DND-41 (cell line): ENCODE data around the gene UBASH3B.
A peak's percentile ranks its signal among the peaks of the same experiment; 100 is the strongest.

ENCODE experiments used
- ATAC-seq: fragments of 200-7000 bp; cut with Tn5 transposase; 3 replicates; pipeline ENCODE4 v1.9.1; 2021; ENCODE audit warnings: low read depth; ENCODE audit not compliant: insufficient read depth
- DNase-seq: peaks from one replicate; pipeline ENCODE4 v3.0.0-alpha.2; 2020
- H2AFZ ChIP-seq: 2 replicates; pipeline ENCODE4 v1.6.0; 2012; ENCODE audit warnings: low read depth, low read length
- H3K27ac ChIP-seq: 2 replicates; pipeline ENCODE4 v1.5.1; 2012; ENCODE audit warnings: low read length, inconsistent platforms
- H3K27me3 ChIP-seq: fragments of 200-600 bp; sonication (generic); 2 replicates; pipeline ENCODE4 v1.6.0; 2012; ENCODE audit warnings: low read length, mild to moderate bottlenecking, inconsistent platforms; ENCODE audit not compliant: insufficient read depth, poor library complexity
- H3K36me3 ChIP-seq: 2 replicates; pipeline ENCODE4 v1.5.1; 2012; ENCODE audit warnings: low read length, inconsistent platforms; ENCODE audit not compliant: insufficient read depth
- H3K4me1 ChIP-seq: 2 replicates; pipeline ENCODE4 v1.5.1; 2012; ENCODE audit warnings: mild to moderate bottlenecking, low read length; ENCODE audit not compliant: insufficient read depth
- H3K4me2 ChIP-seq: 2 replicates; pipeline ENCODE4 v1.6.0; 2012; ENCODE audit warnings: mild to moderate bottlenecking, moderate library complexity, low read length, inconsistent platforms; ENCODE audit not compliant: insufficient read depth
- H3K4me3 ChIP-seq, 2 experiments: fragments of 200-600 bp in 1 of 2; shearing (Covaris generic) in 1 of 2; 2 replicates each; pipeline ENCODE4 v1.5.1; 2012 to 2016; ENCODE audit warnings: inconsistent platforms in 2 of 2, low read length in 2 of 2, mild to moderate bottlenecking in 2 of 2, low read depth in 1 of 2, moderate library complexity in 1 of 2
- H3K79me2 ChIP-seq: 2 replicates; pipeline ENCODE4 v1.6.0; 2012; ENCODE audit warnings: low read length, inconsistent platforms; ENCODE audit not compliant: insufficient read depth
- H3K9ac ChIP-seq: 2 replicates; pipeline ENCODE4 v1.6.0; 2012; ENCODE audit warnings: low read depth, mild to moderate bottlenecking, inconsistent platforms, low read length, moderate library complexity
- H3K9me3 ChIP-seq: 2 replicates; pipeline ENCODE4 v1.5.1; 2012; ENCODE audit warnings: low read length, moderate library complexity, mild to moderate bottlenecking, inconsistent platforms; ENCODE audit not compliant: insufficient read depth, severe bottlenecking
- H4K20me1 ChIP-seq: 2 replicates; pipeline ENCODE4 v1.6.0; 2012; ENCODE audit warnings: low read length; ENCODE audit not compliant: insufficient read depth
- CTCF ChIP-seq: IDR thresholded peaks from 2 replicates; pipeline ENCODE4 v1.5.1; 2012; ENCODE audit warnings: borderline replicate concordance, low read length, moderate library complexity, mild to moderate bottlenecking; ENCODE audit not compliant: poor library complexity, severe bottlenecking; ENCODE audit errors: extremely low read depth
- EZH2 ChIP-seq: IDR thresholded peaks from 3 replicates; pipeline ENCODE4 v1.6.1; 2012; ENCODE audit warnings: borderline replicate concordance, low read depth, mild to moderate bottlenecking, moderate library complexity, low read length, inconsistent platforms; ENCODE audit not compliant: severe bottlenecking

UBASH3B gene

GRCh38 chr11:122814401-122814800 is 158.9 kb downstream of the UBASH3B start:
- H3K4me3 ChIP-seq, result no peak overlapping the region
- TF ChIP-seq EZH2 (no peak), CTCF (peak; percentile 12)
- no peak overlapping the region for H3K27ac ChIP-seq
- H3K4me2 ChIP-seq, result no peak overlapping the region
- H3K36me3 ChIP-seq, result peaks cover 23% of the 10 kb centered on the region
- H3K4me1 ChIP-seq, result no peaks in the 10 kb centered on the region
- H4K20me1 ChIP-seq, result no peaks in the 10 kb centered on the region
- no peaks in the 10 kb centered on the region for H3K79me2 ChIP-seq
- DNase-seq (no peak), ATAC-seq (no peak)
- no peak overlapping the region for H3K9ac ChIP-seq
- H2AFZ ChIP-seq, result no peak overlapping the region
- H3K9me3 ChIP-seq, result peaks cover 7% of the 10 kb centered on the region
- H3K27me3 ChIP-seq, result no peaks in the 10 kb centered on the region

GRCh38 chr11:122815900-122816299 is 160.4 kb downstream of the UBASH3B start:
- ATAC-seq (no peak), DNase-seq (no peak)

GRCh38 chr11:122816761-122817520 is 161.4 kb downstream of the UBASH3B start:
- no peaks in the 10 kb centered on the region for H3K79me2 ChIP-seq
- no peak overlapping the region for H3K27ac ChIP-seq
- H3K4me2 ChIP-seq, result no peak overlapping the region
- no peak for TF ChIP-seq CTCF
- TF ChIP-seq EZH2, result no peak
- H3K9ac ChIP-seq, result no peak overlapping the region
- no peak overlapping the region for H3K4me3 ChIP-seq
- H3K4me1 ChIP-seq, result no peaks in the 10 kb centered on the region
- DNase-seq (no peak), ATAC-seq (no peak)
- H2AFZ ChIP-seq, result no peak overlapping the region
- H3K27me3 ChIP-seq, result no peaks in the 10 kb centered on the region
- H3K9me3 ChIP-seq, result peaks cover 12% of the 10 kb centered on the region
- no peaks in the 10 kb centered on the region for H3K36me3 ChIP-seq
- no peaks in the 10 kb centered on the region for H4K20me1 ChIP-seq

More at GRCh38 chr11:122815900-122816299, 160.4 kb downstream of the UBASH3B start:
- Histone ChIP-seq H3K4me2 (no peak overlapping the region), H3K4me1 (no peaks in the 10 kb centered on the region), H3K79me2 (no peaks in the 10 kb centered on the region), H3K27me3 (no peaks in the 10 kb centered on the region), H3K27ac (no peak overlapping the region), H3K9ac (no peak overlapping the region), H3K36me3 (peaks cover 9% of the 10 kb centered on the region; the same call in 1 of the 2 replicates), H4K20me1 (no peaks in the 10 kb centered on the region), H2AFZ (no peak overlapping the region), H3K4me3 (no peak overlapping the region), H3K9me3 (peaks cover 12% of the 10 kb centered on the region)
- TF ChIP-seq CTCF (no peak), EZH2 (no peak)
